ENCODE data around the gene CRTC3. TPM values are rescaled to one million over a fixed set of nuclear protein-coding genes. Genes with fewer than 3 reads are reported as not detected.

Gene CRTC3
- total and polyA plus RNA-seq, 2 of the 4 experiments (the other 2 are of a cell fraction): 4.7 to 14.8 TPM

DNA sequence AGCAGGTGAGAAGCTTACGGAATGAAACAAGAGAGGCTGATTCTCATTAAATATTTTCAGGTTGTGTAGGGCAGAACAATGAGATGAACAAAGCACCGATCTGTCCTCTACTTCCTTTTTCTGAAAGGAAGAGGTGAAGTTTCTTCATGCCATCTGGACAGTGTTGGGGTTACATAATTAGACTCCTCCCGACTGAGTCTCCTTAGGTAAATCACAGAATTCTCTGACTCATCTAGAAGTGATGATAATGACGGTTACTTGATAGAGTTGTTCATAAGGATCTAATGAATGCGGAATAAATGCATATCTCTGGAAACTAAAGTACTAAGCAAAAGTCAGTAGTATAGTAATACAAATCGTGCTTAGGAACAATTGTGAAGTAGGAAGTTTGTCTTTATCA is 21.2 kb downstream of the CRTC3 start:
- H2BK15ac ChIP-seq (ENCODE audit: low read depth, low read length): no peak overlapping the region
- no peaks in the 10 kb centered on the region for H3K9me3 ChIP-seq (ENCODE audit: control insufficient read depth, insufficient read depth, low read length)
- peaks cover 28 to 52% of the 10 kb centered on the region in 2 experiments for H3K79me1 ChIP-seq (ENCODE audit: low read depth in 1 of 2, low read length in 2 of 2)
- intact Hi-C loops (cut with micrococcal nuclease) (no loop called here), in situ Hi-C loops (cut with MboI; ENCODE audit: low sequenced_read_pairs) (no loop called here), dilution Hi-C loops (cut with HindIII; ENCODE audit: low sequenced_read_pairs, unreplicated experiment) (no loop called here)
- no peak overlapping the region for H2BK20ac ChIP-seq (ENCODE audit: low read depth, low read length)
- H2BK120ac ChIP-seq (ENCODE audit: low read depth, low read length): no peak overlapping the region
- no peak overlapping the region for H3K14ac ChIP-seq (replicated peaks; ENCODE audit: low read depth, low read length)
- no peak overlapping the region for H3K4me2 ChIP-seq (ENCODE audit: low read depth, low read length)
- DNase-seq (no peak), ATAC-seq (ENCODE audit: low read depth) (no peak)
- no CpG with 5 or more reads among the region's 6 CpGs for WGBS, 2 experiments (ENCODE audit: extremely low coverage in 2 of 2, insufficient read length in 1 of 2)
- peaks cover 14% of the 10 kb centered on the region for H3K9me1 ChIP-seq (ENCODE audit: insufficient read depth, low read length)
- no peak overlapping the region for H2AK5ac ChIP-seq (ENCODE audit: low read depth, low read length)
- H2AK9ac ChIP-seq (replicated peaks; ENCODE audit: low read depth, low read length, poor library complexity): no peak overlapping the region
- no peak overlapping the region; the same call in 1 of the 2 replicates for H3K4ac ChIP-seq (ENCODE audit: low read depth, low read length)
- 0 out of 2 replicates have a peak, but pooled peaks cover 4% of the 10 kb centered on the region for H4K20me1 ChIP-seq (ENCODE audit: insufficient read depth, low read length)
- H3K27ac ChIP-seq (ENCODE audit: insufficient read depth, low read length): no peak overlapping the region
- ChIA-PET POLR2A (ENCODE audit: unreplicated experiment) (no interaction called here), CTCF (no interaction called here)
- H3K23ac ChIP-seq (ENCODE audit: low read depth, low read length): no peak overlapping the region
- H3K4me3 ChIP-seq (ENCODE audit: insufficient read depth, low read depth, low read length): no peak overlapping the region
- peaks cover 14% of the 10 kb centered on the region for H3K36me3 ChIP-seq (ENCODE audit: control insufficient read depth, insufficient read depth, low read length)
- H4K91ac ChIP-seq (ENCODE audit: insufficient read depth, low read depth, low read length): no peak overlapping the region
- no peak overlapping the region for H4K8ac ChIP-seq (ENCODE audit: low read depth in 2 of 2, low read length in 2 of 2)
- BruUV-seq (replicated peaks): no TSS peak
- no peak overlapping the region for H3K18ac ChIP-seq (ENCODE audit: low read depth, low read length)
- peaks cover 13% of the 10 kb centered on the region for H3K4me1 ChIP-seq (ENCODE audit: control insufficient read depth, insufficient read depth, low read length)
- H3K56ac ChIP-seq (ENCODE audit: extremely low read depth, insufficient read depth, low read length): no peak overlapping the region
- H2AFZ ChIP-seq (replicated peaks; ENCODE audit: low read length, poor library complexity): no peak overlapping the region
- H3K27me3 ChIP-seq (ENCODE audit: control insufficient read depth, insufficient read depth, low read length): no peaks in the 10 kb centered on the region
- H4K5ac ChIP-seq (ENCODE audit: low read depth, low read length): no peak overlapping the region
- H2BK5ac ChIP-seq (ENCODE audit: low read depth, low read length, poor library complexity, severe bottlenecking): no peak overlapping the region
- no peak overlapping the region for H3K9ac ChIP-seq (ENCODE audit: low read depth, low read length)
- TF ChIP-seq CHD1 (IDR thresholded peaks at IDR 0.05; ENCODE audit: low read depth, low read length): no peak
- TF ChIP-seq, protein P1, sequence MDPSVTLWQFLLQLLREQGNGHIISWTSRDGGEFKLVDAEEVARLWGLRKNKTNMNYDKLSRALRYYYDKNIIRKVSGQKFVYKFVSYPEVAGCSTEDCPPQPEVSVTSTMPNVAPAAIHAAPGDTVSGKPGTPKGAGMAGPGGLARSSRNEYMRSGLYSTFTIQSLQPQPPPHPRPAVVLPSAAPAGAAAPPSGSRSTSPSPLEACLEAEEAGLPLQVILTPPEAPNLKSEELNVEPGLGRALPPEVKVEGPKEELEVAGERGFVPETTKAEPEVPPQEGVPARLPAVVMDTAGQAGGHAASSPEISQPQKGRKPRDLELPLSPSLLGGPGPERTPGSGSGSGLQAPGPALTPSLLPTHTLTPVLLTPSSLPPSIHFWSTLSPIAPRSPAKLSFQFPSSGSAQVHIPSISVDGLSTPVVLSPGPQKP (IDR thresholded peaks at IDR 0.05; ENCODE audit: borderline replicate concordance, low read depth, low read length): no peak
- TF ChIP-seq, protein P2, sequence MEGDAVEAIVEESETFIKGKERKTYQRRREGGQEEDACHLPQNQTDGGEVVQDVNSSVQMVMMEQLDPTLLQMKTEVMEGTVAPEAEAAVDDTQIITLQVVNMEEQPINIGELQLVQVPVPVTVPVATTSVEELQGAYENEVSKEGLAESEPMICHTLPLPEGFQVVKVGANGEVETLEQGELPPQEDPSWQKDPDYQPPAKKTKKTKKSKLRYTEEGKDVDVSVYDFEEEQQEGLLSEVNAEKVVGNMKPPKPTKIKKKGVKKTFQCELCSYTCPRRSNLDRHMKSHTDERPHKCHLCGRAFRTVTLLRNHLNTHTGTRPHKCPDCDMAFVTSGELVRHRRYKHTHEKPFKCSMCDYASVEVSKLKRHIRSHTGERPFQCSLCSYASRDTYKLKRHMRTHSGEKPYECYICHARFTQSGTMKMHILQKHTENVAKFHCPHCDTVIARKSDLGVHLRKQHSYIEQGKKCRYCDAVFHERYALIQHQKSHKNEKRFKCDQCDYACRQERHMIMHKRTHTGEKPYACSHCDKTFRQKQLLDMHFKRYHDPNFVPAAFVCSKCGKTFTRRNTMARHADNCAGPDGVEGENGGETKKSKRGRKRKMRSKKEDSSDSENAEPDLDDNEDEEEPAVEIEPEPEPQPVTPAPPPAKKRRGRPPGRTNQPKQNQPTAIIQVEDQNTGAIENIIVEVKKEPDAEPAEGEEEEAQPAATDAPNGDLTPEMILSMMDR (conservative IDR thresholded peaks at IDR 0.05; ENCODE audit: low read depth, low read length): no peak
- no peak for TF ChIP-seq NFE2L2 (IDR thresholded peaks at IDR 0.05; ENCODE audit: low read depth, low read length)
- TF ChIP-seq RCOR1 (IDR thresholded peaks at IDR 0.05; ENCODE audit: insufficient replicate concordance, low read length): no peak
